GM10266 (cell line): ENCODE data around the gene KAZALD1.

Experiments used
- DNase-seq: peaks from one replicate; pipeline ENCODE4 v3.0.0; 2012; ENCODE audit errors: extremely low spot score
- TF ChIP-seq, protein P1 (sequence below): IDR thresholded peaks from 2 replicates; pipeline ENCODE4 v1.5.1; 2012; ENCODE audit warnings: mild to moderate bottlenecking, low read depth; ENCODE audit not compliant: control insufficient read depth, insufficient read depth; ENCODE audit errors: missing control alignments

KAZALD1 gene

DNA sequence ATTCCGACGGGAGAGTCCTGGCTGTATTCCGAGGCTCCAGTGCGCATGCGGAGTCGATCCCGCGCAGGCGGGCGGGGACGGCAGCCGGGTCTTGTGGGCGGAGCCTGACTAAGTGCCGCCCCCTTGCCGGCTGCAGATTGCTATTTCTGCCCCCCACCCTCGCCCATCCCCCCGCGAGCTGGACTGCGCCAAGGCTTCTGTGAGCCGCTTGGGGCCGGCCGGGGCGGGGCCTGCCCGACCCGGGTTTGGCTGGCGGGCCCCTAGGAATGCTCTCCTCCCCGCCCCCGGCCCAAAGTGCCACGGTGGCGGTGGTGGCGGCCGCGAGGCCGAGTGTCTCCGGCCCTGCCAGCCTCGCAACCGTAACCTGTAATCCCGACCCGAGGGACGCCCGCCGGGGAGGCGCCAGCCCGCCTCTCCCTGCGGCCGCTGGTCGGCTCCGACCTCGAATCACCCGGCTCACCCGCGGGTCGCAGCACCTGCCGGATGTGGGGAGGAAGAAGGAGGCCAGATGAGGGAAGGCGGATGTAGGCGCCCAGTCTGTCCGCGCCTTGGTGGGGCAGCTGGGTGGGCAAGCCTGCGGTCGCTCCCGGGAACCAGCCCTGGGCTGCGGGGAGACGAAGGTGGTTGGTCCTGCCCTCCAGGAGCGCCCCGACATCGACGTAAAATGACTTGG is 702 bp upstream of the KAZALD1 start:
- TF ChIP-seq, protein P1, sequence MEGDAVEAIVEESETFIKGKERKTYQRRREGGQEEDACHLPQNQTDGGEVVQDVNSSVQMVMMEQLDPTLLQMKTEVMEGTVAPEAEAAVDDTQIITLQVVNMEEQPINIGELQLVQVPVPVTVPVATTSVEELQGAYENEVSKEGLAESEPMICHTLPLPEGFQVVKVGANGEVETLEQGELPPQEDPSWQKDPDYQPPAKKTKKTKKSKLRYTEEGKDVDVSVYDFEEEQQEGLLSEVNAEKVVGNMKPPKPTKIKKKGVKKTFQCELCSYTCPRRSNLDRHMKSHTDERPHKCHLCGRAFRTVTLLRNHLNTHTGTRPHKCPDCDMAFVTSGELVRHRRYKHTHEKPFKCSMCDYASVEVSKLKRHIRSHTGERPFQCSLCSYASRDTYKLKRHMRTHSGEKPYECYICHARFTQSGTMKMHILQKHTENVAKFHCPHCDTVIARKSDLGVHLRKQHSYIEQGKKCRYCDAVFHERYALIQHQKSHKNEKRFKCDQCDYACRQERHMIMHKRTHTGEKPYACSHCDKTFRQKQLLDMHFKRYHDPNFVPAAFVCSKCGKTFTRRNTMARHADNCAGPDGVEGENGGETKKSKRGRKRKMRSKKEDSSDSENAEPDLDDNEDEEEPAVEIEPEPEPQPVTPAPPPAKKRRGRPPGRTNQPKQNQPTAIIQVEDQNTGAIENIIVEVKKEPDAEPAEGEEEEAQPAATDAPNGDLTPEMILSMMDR, result no peak
- peak; percentile 98 for DNase-seq

DNA sequence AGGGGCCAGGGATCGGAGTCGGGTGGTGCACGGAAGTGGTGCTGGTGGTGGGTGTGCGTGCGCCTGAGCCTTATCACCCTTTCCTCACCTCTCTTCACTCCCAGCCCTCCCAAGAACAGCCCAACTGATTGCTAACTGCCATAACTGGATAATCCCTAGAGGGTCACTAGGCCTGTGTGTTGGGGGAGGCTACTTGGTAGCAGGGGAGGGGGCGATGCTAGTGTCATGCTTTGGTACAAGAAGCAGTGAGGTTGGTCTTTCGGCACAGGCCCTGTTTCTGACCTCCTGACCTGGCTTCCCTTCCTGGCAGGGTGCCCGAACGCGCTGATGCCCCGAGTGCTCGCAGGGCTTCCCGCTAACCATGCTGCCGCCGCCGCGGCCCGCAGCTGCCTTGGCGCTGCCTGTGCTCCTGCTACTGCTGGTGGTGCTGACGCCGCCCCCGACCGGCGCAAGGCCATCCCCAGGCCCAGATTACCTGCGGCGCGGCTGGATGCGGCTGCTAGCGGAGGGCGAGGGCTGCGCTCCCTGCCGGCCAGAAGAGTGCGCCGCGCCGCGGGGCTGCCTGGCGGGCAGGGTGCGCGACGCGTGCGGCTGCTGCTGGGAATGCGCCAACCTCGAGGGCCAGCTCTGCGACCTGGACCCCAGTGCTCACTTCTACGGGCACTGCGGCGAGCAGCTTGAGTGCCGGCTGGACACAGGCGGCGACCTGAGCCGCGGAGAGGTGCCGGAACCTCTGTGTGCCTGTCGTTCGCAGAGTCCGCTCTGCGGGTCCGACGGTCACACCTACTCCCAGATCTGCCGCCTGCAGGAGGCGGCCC is 652 bp downstream of the KAZALD1 start:
- DNase-seq, result peak; percentile 76
- TF ChIP-seq, protein P1, result peak; percentile 86

DNA sequence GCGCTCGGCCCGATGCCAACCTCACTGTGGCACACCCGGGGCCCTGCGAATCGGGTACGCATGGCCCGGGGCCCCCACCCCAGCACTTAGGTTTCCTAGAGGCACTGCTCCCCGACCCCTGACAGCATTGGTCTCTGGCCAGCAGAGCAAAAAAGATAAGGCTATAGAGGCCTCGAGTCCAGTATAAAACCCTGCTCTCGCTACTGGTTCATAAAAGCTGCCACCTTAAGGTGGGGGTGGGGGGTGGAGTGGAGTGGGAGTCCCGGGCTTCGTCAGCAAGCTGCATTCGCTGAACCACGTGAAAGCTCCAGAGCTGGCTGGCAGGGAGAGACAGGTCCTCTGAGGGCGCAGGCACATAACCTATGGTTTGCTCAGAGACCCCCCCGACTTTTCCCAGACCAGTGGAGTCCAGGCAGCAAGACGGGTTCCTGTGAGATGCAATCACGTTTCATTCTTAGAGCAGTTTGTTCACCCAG is 1.3 kb downstream of the KAZALD1 start:
- DNase-seq, result no peak

DNA sequence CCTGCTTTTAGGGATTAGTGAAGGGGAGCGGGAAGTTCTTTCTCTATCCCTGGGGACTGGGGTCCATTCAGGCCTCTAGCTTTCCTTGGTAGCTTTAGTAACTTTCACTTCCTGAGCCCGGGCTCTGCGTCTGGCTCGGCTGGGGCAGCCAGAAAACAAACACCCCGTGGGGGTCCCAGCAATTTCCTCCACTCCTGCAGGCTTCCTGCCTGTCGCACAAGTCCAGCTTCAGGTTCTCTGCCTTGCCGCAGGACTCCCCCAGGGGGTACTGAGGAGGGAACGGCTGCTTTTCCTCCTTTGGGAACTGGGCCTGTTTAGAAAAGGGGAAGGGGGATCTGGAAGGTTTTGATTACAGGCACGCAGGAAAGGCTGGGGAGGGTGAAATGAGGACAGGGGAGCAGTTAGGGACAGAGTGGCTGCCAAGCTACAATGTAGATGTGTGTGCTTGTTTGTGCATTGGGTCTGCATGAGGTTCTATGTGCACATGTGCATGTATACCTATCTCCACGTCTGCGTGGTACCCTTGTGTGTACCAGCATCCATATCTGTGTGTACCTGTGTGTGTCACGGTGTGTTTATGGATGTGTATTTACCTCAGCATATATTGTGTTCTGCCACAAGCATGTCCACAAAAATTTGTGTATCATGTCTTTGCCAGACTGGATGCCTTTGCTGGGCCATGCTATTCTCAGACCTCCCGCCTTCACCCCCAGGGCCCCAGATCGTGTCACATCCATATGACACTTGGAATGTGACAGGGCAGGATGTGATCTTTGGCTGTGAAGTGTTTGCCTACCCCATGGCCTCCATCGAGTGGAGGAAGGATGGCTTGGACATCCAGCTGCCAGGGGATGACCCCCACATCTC is 2.0 kb downstream of the KAZALD1 start:
- no peak for DNase-seq
- TF ChIP-seq, protein P1, result no peak

More for the DNA sequence above, 1.3 kb downstream of the KAZALD1 start:
- TF ChIP-seq, protein P1, result no peak

DNA sequence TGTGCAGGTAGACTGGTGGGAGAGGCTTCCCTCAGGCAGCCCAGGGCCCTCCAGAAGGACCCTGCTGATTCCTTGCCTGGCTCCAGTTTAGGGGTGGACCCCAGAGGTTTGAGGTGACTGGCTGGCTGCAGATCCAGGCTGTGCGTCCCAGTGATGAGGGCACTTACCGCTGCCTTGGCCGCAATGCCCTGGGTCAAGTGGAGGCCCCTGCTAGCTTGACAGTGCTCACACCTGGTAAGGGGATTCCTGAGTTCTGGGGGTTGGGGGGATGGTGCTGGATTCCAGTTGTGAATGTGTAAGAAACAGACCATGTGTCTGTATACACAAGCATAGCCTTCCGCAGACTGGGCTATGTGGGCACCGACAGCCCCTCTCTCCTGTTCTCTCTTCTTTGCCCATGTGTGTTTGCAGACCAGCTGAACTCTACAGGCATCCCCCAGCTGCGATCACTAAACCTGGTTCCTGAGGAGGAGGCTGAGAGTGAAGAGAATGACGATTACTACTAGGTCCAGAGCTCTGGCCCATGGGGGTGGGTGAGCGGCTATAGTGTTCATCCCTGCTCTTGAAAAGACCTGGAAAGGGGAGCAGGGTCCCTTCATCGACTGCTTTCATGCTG is 2.7 kb downstream of the KAZALD1 start:
- TF ChIP-seq, protein P1, result no peak
- DNase-seq, result no peak

DNA sequence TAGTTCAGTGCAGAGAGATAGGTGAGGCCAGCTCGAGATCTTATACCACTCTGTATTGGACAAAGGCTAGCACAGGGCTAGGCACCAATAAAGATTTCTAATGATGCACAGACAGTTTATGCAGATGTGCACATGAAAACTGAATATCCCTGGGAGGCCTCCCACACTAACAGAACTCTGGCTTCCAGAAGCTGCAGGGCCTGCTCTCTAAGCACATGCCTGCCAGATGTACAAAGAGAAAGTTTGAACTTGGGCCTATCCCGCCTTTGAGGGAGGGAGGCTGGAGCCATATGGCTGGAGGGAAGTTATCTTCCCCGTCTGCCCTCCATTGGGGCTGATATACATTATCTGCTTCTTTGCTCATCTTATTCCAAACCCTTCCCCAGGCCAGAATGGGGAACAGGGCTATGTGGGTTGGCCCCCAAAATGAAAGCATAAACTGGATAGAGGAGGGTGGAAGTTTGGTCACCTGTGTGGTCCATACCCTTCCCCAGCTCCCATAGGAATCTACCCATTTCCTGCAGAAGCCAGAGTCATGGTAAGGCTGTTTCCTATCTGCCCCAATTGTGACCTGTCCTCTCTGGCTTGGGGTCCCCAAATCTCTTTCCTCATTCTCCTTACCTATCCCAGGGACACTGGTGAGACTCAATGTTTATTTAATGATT is 3.8 kb downstream of the KAZALD1 start:
- TF ChIP-seq, protein P1, result no peak

More for the DNA sequence above, 3.8 kb downstream of the KAZALD1 start:
- no peak for DNase-seq
